Activated CD4-positive, alpha-beta T cell treated with anti-CD3 and anti-CD28 coated beads, Interleukin-2, amount 50 U/mL, for 4 hours (primary cell): ENCODE measurements around the gene TAGLN.
A peak's percentile ranks its signal among the peaks of the same experiment; 100 is the strongest.
"Not testable (repeated sequence)": the region's sequence is repeated elsewhere in the genome, so short reads cannot be mapped to it uniquely, and the experiment has no call there.

Experiments
- DNase-seq, 2 experiments: peaks; one replicate each; pipeline ENCODE4 v3.0.0-alpha.2; 2020

TAGLN gene

DNA sequence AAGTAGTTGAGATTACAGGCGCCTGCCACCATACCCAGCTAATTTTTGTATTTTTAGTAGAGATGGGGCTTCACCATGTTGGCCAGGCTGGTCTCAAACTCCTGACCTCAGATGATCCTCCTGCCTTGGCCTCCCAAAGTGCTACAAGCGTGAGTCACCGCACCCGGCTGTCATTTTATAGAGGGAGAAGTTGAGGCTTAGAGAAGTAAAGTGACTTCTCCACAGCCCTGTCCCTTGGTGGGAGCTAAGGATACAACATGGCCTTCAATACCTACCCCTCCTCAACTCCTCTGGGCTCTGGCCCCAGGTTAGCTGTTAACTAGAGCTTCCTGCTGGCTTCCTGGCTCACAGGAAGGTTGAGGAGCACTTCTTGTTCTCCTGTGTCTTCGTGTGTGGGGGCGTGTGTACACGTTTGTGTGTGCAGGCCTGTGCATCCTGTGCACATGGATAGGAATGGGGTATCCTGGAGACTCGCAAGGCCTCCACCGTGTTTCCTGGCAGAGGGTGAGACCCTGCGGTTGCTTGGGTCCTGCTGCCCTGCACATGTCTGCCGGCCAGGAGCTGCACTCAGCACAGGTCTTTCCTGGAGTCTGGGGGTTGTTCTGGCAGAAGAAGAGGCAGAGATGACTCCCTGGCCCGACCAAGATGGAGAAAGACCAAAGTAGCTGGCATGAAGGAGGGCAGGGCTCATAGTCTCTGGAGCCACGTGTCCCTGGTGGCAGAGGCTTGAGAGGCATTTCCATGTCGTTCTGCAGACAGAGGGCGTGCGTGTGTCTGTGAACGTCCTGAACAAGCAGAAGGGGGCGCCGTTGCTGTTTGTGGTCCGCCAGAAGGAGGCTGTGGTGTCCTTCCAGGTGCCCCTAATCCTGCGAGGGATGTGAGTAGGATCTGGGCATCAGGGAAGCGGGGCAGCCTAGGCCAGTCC, 18.2 kb upstream of the TAGLN start:
- peak; percentile 45 to 51 for DNase-seq

DNA sequence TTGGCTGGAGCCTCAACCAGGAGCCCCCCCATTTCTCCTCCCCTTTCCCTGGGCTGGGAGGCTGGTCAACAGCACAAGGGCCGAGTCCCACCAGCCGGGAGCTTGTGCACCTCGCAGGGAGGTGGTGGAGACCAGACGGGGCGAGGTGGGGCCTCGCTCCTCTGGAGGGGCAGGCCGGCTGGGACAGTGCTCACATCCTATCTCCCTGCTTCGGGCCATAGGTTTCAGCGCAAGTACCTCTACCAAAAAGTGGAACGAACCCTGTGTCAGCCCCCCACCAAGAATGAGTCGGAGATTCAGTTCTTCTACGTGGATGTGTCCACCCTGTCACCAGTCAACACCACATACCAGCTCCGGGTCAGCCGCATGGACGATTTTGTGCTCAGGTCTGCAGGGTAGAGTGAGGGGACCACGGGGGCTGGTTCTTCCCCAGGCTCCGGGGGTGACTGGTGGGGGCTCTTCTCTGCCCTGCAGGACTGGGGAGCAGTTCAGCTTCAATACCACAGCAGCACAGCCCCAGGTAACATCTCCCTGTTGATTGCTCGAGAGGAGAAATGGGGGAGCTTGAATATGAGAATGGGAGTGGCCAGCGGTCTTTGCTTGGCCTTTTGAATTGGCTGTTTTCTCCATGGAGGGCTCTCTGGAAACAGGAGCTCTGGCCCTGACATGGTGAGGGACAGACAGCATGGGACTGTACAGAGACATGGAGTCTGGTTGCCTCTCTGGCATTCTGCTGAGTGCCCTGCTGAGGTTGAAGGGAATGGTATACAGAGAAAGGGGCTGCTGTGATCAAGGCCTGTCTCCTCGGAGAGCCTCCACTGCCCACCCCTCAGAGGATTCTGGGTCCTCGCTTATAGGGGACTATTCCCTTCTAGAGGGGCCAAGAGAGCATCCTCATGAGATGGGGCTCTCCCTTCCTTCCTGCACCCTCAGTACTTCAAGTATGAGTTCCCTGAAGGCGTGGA, 17.3 kb upstream of the TAGLN start:
- DNase-seq: no peak

- DNase-seq: no peak
Measured at GRCh38 chr11:117182551-117182935, 16.6 kb upstream of the TAGLN start.

DNA sequence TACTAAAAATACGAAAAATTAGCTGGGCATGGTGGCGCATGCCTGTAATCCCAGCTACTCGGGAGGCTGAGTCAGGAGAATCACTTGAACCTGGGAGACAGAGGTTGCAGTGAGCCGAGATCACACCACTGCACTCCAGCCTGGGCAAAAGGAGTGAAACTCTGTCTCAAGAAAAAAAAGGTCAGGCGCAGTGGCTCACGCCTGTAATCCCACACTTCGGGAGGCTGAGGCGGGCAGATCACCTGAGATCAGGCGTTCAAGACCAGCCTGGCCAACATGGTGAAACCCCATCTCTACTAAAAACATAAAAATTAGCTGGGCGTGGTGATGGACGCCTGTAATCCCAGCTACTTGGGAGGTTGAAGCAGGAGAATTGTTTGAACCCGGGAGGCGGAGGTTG, 16.0 kb upstream of the TAGLN start:
- DNase-seq: not testable (repeated sequence)

DNA sequence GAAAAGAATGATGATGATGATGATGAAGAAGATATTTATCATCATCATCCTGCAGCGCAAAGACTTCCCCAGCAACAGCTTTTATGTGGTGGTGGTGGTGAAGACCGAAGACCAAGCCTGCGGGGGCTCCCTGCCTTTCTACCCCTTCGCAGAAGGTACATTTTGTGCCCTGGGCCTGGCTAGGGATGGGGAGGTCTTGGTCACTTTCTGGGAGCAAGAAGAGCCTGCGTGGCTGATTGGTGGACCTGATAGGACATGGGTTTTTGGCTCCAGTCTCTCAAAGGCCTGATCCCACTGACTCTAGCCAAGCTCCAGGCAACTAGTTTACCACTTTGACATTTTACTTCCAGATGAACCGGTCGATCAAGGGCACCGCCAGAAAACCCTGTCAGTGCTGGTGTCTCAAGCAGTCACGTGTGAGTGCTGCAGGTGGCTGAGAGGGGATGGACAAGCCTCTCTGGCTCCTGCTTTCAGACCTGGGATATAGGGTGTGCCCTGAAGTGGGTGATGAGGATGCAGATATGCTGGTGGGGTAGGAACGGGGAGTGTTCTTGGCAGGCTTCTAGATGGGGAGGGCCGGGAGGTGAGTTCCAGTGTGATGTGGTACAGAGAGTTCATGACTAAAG, 15.3 kb upstream of the TAGLN start:
- DNase-seq: no peak

GRCh38 chr11:117185736-117186430, 13.3 kb upstream of the TAGLN start:
- no peak for DNase-seq

DNA sequence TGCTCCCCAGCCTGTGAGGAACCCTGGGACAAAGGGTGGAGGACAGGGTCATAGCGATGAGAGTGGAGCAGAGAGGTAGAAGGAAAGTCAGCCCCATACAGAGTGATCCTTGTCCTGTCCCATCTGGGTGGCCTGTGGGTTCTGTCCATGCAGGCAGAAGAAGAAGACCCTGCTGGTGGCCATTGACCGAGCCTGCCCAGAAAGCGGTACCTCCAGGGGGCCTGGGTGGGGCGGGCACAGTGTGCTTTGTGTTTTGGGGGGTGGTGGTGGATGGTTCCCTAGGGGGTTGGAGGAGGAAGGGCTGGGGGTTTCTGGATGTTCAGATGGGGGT, 12.8 kb upstream of the TAGLN start:
- DNase-seq: no peak

DNA sequence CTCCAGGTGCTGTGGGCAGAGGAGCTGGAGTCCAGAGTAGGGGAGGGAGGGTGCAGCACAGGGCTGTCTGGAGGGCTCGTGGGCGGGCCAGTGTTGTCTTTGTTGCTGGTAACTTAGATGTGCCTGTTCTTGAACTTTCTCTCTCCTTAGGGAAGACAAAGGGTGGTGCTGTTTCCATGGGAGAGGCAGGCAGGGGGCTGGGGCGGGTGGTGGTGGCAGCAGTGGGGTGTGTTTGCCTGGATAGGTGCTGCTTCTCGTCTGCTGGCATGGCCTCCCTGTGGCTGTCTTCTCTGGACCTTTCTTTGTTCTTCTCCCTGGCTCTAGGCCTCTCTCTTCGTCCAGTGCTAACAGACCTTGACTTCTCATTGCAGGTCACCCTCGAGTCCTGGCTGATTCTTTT, 12.2 kb upstream of the TAGLN start:
- no peak for DNase-seq

DNA sequence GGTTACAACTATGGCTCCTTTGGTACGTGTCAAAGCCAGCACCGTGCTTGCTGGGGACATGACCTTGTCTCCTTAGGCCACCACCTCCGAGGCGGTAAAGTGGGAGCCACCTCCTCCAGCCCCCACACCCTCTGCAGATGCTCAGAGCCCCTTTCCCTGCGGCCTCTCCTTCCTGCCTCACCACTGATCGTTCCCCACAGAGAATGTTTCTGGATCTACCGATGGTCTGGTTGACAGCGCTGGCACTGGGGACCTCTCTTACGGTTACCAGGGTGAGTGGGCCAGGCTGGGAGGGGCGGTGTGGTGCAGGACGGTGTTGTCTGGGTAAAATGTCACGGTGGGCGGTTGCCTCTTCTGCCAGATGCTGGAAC, 11.8 kb upstream of the TAGLN start:
- DNase-seq: no peak

DNA sequence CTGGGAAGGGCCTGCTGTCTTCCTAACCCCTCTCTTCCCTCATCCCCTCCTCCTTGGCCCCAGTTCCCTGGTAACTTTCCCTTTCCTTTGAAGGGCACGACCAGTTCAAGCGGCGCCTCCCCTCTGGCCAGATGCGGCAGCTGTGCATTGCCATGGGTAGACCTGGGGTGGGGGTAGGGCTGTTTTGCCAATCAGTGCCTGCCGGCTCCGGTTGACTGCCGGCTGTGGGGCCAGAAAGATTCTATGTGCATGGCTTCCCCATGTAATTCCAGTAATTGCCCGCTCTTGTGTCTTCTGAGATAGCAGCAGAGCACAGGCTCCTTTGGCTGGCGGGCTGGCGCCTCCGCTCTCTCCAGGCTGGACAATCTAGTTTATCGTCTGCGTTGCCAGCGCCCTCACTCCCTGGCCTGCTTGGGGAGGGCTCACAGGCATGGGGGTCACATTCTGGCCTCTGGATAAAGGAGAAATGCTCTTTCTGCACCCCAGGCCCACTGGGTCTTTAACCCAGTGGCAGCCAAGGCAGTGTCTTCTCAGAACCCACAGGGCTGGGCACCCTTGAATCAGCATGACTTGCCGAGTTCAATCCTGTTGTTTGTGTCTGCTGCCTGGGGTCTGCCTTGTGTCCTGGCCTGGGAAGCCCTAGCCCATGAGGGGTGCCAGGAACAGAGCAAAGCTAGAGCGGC, 11.2 kb upstream of the TAGLN start:
- DNase-seq: no peak

GRCh38 chr11:117188620-117189081, 10.5 kb upstream of the TAGLN start:
- DNase-seq: no peak

DNA sequence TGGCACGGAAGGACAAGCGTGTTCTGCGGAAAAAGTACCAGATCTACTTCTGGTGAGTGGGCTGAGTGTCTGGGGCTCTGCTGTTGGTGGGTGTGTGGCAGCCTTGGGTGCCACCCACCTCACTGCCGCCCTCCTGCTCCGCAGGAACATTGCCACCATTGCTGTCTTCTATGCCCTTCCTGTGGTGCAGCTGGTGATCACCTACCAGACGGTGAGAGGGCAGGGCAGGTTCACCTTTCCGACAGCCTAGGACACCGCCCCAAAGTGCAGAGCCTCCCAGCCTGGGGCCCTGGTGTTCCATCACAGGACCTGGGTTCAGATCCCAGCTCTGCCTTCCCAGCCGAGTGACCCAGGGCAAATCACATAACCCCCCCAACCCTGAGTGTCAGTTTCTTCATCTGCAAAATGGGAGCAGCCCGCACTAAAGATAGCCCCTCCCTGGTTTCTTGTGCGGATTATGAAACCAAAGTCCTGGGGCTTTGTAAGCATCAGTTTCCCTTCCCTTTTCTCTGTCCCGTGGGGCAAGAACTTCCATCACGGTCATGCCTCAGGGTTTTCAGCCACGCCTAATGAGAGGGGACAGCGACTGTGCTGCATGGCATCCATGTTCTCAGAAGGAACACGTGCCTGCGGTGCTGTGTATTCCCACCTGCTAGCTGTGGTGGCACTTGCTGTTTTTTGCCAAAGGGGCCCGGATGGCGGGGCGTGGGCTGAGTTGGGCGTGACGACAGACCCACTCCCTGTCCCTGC, 9.8 kb upstream of the TAGLN start:
- no peak for DNase-seq

DNA sequence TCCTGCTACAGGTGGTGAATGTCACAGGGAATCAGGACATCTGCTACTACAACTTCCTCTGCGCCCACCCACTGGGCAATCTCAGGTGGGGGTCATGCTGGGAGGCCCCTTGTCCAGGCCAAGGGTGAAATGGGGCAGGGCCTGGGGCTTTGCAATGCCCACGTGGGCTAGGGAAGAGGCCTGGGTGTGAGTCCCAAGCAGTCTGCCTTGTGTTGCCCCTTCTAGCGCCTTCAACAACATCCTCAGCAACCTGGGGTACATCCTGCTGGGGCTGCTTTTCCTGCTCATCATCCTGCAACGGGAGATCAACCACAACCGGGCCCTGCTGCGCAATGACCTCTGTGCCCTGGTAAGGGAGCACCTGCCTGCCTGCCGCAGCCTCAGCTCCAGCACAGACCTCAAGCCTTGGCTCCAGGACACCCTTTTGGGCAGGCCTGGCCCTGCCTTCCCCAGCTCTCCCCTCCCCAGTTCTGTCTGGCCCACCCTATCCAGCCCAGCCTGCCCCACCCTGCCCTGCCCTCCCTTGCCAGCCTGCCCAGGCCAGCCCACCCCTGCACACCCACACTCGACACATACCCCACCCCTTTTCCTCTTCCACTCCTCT, 9.1 kb upstream of the TAGLN start:
- DNase-seq: no peak

DNA sequence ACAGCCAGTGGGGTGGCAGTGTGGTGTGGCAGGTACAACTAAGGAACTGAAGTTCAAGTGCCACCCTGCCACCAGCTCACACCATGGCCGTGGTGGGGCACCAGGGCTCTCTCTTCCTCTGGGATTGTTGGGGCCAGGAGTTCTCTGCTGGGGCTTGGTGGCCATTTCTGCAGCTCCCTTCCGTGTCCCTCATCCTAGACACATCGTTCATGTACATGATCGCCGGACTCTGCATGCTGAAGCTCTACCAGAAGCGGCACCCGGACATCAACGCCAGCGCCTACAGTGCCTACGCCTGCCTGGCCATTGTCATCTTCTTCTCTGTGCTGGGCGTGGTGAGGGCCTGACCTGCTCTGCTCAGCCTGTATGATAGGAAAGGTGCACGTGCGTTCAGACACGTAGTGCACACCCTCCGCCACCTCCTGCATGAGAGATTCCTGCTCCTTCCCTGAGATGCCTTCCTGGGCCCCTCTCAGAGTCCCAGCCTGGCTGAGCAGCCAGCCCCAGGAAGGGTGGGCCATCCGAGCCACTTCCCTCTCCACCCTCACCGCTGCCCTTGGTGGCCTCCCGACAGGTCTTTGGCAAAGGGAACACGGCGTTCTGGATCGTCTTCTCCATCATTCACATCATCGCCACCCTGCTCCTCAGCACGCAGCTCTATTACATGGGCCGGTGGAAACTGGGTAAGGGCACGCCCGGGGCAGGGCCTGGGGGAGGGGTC, 7.3 kb upstream of the TAGLN start:
- DNase-seq: no peak

DNA sequence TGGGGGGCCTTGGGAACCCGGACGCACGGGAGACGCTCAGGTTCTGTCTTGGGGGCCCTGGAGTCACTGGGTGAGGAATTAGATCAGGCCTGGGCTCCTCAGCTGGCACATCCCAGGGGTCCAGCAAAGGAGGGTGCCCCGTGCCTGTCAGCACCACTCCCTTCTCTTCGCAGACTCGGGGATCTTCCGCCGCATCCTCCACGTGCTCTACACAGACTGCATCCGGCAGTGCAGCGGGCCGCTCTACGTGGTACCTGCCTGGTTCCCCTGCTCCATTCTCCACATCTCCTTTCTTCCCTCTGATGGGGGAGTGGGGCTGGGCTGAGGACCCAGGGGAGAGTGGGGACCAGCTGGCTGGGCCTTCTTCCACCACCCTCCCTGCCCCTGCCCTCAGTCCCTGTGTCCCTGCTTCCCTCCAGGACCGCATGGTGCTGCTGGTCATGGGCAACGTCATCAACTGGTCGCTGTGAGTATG, 6.7 kb upstream of the TAGLN start:
- no peak for DNase-seq

GRCh38 chr11:117193130-117194020, 5.8 kb upstream of the TAGLN start:
- no peak for DNase-seq

DNA sequence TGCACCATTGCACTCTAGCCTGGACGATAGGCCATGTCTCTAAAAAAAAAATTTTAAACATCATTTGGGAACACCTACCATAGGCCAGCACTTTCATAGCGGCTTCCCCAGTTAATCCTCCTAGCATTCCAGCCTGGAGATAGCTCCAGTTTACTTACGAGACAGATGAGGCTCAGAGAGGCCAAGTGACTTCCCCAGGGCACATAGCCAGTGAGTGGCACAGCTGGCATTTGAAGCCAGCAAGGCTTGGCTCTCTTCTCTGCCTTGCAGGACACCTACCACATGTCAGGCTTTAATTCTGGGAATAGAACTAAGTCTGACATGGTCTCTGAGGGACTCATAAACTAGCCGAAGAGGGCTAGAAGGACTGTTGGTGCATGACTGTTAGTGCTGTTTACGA, 4.9 kb upstream of the TAGLN start:
- DNase-seq: no peak

GRCh38 chr11:117195258-117195657, 3.9 kb upstream of the TAGLN start:
- DNase-seq: no peak

- DNase-seq: no peak
Measured at GRCh38 chr11:117195761-117196160, 3.4 kb upstream of the TAGLN start.
